Glomerular endothelial cell (primary cell): ENCODE data around the gene KRT72. TPM values are rescaled to one million over a fixed set of nuclear protein-coding genes. Genes with fewer than 3 reads are reported as not detected.

Experiments used
- DNase-seq: peaks from one replicate; pipeline ENCODE4 v3.0.0-alpha.2; 2011; ENCODE audit warnings: low read depth, low spot score; ENCODE audit errors: extremely low read depth
- total RNA-seq: library from RNA; depleted of rRNA; stranded (reverse); fragments of >200 nt; gene quantifications from 2 replicates; pipeline ENCODE4 v1.2.3, GENCODE V29; 2015

KRT72 gene
- total RNA-seq, 1 donor from 2014 or later: not detected

- no peak for DNase-seq
These were observed 49.9 kb downstream of the KRT72 start for GRCh38 chr12:52551216-52551865.

DNA sequence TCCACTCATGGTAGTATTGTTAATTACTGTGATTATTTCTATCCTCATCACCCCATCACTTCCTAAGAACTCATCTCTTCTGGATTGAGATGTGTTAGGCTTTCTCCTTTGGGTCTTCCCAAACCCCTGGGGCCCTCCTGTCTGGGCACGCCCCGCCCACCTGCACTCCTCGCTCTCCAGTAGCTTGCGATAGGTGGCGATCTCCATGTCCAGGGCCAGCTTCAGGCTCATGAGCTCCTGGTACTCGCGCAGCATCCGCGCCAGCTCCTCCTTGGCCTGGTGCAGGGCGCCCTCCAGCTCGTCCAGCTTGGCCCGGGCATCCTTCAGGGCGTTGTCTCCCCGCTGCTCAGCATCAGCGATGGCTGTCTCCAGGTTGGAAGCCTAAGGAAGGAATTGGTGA is 55.1 kb downstream of the KRT72 start:
- DNase-seq: no peak

DNA sequence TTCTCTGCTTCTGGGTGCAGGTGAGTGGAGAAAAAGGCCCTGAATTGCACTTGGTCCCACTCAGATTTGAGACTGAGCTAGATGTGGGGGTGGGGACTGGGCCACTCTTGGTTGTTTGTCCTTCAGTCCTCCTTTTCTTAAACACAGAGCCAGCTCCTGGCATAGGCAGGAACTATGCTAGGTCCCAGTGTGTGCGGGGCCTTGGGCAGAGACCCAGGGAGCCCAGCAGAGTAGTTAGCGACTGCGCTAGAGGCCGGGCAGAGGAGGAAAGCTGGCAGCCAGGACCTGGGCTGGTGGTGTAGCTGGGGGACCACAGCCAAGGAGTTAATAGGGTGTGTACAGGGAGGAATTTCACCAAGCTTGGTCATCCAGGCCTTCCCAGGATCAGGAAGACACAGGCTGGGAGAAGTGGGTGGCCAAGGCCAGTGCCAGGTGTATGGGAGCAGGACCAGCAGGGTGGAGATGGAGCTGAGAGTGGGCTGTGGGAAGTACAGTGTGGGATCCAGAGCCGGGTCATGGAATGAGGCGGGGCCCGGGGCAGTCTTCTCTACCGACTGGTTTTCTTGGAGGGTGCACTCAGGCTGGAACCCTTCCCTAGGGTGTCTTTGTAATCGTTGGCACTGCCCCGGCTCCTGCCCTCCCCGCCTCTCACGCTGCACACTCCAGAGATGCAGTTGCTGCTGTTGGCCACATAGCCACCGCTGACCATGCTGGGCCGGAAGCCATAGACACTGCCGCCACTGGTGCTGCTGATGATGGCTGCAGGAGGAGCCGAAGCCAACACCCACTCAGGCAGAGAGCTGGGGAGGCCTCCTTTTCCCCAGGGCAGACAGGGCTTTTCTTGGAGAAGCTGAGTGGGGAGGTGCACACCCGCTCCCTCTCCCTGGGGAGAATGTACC is 57.0 kb downstream of the KRT72 start:
- DNase-seq: no peak

DNA sequence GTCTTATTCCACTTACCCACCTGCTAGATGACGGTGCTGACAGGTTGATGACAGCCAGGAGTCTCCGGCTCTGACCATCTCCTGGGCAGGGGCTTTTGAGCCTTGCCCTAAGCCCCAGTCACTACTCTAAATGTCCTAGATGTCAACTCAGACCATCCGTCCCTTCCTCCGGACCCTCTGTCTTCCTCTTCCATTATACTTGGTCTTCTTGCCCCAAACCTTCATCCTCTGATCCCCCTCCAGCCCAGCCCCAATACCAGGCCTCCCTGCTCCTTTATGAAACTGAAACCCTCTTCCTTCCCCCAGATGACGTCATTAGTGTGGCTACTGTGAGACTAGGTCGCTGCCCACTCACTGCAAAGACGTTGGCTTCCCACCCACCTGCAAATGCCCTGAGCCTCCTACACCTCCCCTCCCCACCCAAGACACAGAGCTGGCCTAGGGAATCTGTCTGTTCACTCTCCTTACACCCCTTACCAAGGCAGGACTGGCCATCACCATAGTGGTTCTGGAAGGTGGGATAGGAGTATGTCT is 58.4 kb downstream of the KRT72 start:
- DNase-seq: no peak

DNA sequence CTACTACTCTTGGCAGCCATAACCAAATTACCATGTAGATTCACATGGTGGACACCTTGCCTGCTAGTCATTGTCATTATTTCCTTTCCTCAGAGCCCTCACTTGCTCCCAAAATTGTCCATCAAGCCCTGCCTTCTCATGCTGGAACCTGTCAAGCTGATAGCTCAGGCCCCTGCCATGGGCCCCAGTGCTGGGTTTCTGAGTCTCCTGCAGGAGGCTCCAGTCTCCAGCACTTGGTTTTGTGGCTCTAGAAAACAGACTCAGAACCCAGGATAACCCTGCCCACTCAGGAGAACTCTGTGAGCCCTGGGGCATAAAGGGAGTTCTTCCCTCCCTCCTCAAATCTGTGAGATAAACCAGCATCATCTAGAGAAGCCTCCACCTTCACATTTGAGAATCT is 59.1 kb downstream of the KRT72 start:
- no peak for DNase-seq

DNA sequence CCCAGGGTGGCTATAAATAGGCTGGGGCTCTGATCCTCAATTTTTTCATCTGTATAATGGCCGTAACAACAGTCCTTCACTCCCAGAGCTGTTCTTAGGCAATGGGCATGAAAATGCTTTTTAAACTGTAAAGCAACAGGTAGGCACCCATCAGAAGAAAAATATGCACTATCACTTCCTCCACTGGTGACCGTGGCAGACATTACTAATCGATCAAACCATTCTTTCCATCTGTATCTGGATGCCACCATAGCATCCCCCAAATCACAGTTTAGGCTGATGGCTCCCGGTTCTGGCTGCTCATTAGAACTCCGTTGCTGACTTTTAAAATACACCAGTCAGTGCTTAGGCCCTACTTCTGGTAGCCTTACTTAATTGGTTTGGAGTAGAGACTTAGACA is 59.6 kb downstream of the KRT72 start:
- DNase-seq: no peak

- DNase-seq: no peak
These were observed 60.7 kb downstream of the KRT72 start for GRCh38 chr12:52540531-52540930.

DNA sequence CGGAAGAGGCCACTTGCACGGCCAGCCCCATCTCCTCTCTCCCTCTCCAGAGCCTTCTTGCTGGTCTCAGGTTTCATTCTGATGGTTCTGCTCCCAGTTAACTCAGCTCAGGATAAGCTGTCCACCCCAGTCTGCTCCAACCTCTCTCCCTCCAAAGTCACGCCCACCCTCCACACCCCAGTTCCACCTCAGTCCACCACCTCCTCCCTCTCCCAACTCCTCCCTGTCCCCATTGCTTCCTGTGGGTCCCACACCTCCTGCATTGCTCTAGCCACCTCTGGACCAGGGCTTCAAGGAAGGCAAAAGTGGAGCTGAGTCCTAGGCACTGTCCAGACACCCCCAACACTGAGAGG is 61.5 kb downstream of the KRT72 start:
- no peak for DNase-seq

GRCh38 chr12:52539083-52539820 is 62.0 kb downstream of the KRT72 start:
- no peak for DNase-seq

GRCh38 chr12:52537101-52537500 is 64.2 kb downstream of the KRT72 start:
- no peak for DNase-seq

Other genes with a start within 250 kb of the KRT72 start
- gene KRT85, start 234.0 kb downstream of the KRT72 start, total RNA-seq: not detected in 2 replicates
- not detected in 2 replicates for gene KRT84, start 215.8 kb downstream of the KRT72 start, total RNA-seq
- not detected in 2 replicates for gene KRT82, start 195.1 kb downstream of the KRT72 start, total RNA-seq
- not detected in 2 replicates for gene KRT75, start 167.1 kb downstream of the KRT72 start, total RNA-seq
- gene KRT6B, start 149.3 kb downstream of the KRT72 start, total RNA-seq: not detected in 2 replicates
- gene KRT6C, start 127.7 kb downstream of the KRT72 start, total RNA-seq: not detected in 2 replicates
- not detected in 2 replicates for gene KRT6A, start 108.2 kb downstream of the KRT72 start, total RNA-seq
- gene KRT5, start 81.1 kb downstream of the KRT72 start, total RNA-seq: not detected in 2 replicates
- gene KRT71, start 48.3 kb downstream of the KRT72 start, total RNA-seq: not detected in 2 replicates
- not detected in 2 replicates for gene KRT74, start 27.6 kb downstream of the KRT72 start, total RNA-seq
- gene KRT73, start 17.1 kb upstream of the KRT72 start, total RNA-seq: not detected in 2 replicates
- not detected in 2 replicates for gene KRT2, start 50.7 kb upstream of the KRT72 start, total RNA-seq
- not detected in 2 replicates for gene KRT1, start 78.9 kb upstream of the KRT72 start, total RNA-seq
- gene KRT77, start 102.1 kb upstream of the KRT72 start, total RNA-seq: not detected in 2 replicates
- not detected in 2 replicates for gene KRT76, start 175.9 kb upstream of the KRT72 start, total RNA-seq
- gene KRT3, start 194.7 kb upstream of the KRT72 start, total RNA-seq: 0.18 TPM in 1 of 2 replicates, not detected in the other
- not detected in 2 replicates for gene KRT4, start 212.7 kb upstream of the KRT72 start, total RNA-seq
- 0.10 and 0.12 TPM in 2 replicates for gene KRT79, start 232.8 kb upstream of the KRT72 start, total RNA-seq
- gene KRT78, start 247.5 kb upstream of the KRT72 start, total RNA-seq: not detected in 2 replicates